ENCODE measurements around the gene SVIP.

GRCh38 chr11:22800482-22800881 lies 29.1 kb downstream of the SVIP start:
- TF ChIP-seq EP300 (IDR thresholded peaks at IDR 0.05): no peak
- no peak for TF ChIP-seq CTCF (IDR thresholded peaks at IDR 0.05)
